ENCODE results near the gene ZNF33B. TPM values are rescaled to one million over a fixed set of nuclear protein-coding genes. Genes with fewer than 3 reads are reported as not detected.

ZNF33B gene
- total RNA-seq, 2 donors from 2014 or later = 27.0 to 82.5 TPM

GRCh38 chr10:42598249-42598873 lies 40.0 kb downstream of the ZNF33B start:
- TF ChIP-seq POLR2A (IDR thresholded peaks at IDR 0.05) (no peak), CTCF (IDR thresholded peaks at IDR 0.05) (no peak)

DNA sequence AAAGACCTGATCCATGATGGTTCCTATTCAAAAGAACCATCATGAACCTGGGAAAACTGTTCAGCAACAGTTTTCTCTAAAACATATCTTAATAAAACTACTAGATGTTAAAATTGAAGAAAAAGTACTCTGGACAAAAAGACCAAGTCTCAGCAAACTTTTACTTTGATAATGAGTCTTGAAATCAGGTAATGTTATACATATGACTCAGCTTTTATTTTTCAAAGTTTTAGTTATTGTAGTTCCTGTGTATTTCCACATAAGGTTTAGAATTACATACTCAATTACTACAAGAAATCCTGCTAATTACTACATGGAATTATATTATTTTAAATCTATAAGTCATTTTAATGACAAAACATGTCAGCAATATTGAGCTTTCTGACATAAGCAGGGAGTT lies 42.2 kb downstream of the ZNF33B start:
- H3K9me3 ChIP-seq = peaks cover 0 to 26% (median 3%) of the 10 kb centered on the region in 3 donors
- intact Hi-C loops (cut with DNase I) = no loop called here
- H3K27ac ChIP-seq = no peak overlapping the region
- no peak for TF ChIP-seq POLR2A (IDR thresholded peaks at IDR 0.05)
- no peak for TF ChIP-seq CTCF (IDR thresholded peaks at IDR 0.05)
- ATAC-seq (no peak), DNase-seq (no peak)
- H3K4me3 ChIP-seq = no peak overlapping the region
- peaks cover 30 to 36% of the 10 kb centered on the region in 2 donors for H3K36me3 ChIP-seq (replicated peaks in 1 of 2; ENCODE audit: insufficient read depth in 1 of 2, low read depth in 2 of 2)
- H3K27me3 ChIP-seq = no peaks in the 10 kb centered on the region
- no peaks in the 10 kb centered on the region for H3K4me1 ChIP-seq

More at GRCh38 chr10:42598249-42598873, 40.0 kb downstream of the ZNF33B start:
- H3K9me3 ChIP-seq = peaks cover 0 to 9% (median 3%) of the 10 kb centered on the region in 3 donors
- H3K27ac ChIP-seq = no peak overlapping the region
- no peaks in the 10 kb centered on the region for H3K27me3 ChIP-seq
- WGBS, 2 donors = 93 to 94% methylated on average over 4 of the region's 4 CpGs
- no peak overlapping the region for H3K4me3 ChIP-seq
- no peak for DNase-seq
- ATAC-seq = no peak
- intact Hi-C loops (cut with DNase I) = no loop called here
- H3K4me1 ChIP-seq = no peaks in the 10 kb centered on the region
- H3K36me3 ChIP-seq (replicated peaks in 1 of 2; ENCODE audit: insufficient read depth in 1 of 2, low read depth in 2 of 2) = peaks cover 13 to 20% of the 10 kb centered on the region in 2 donors

- Histone ChIP-seq H3K36me3 (replicated peaks in 1 of 2; ENCODE audit: insufficient read depth in 1 of 2, low read depth in 2 of 2) (peaks cover 37 to 41% of the 10 kb centered on the region in 2 donors), H3K4me1 (no peaks in the 10 kb centered on the region), H3K9me3 (peaks cover 3 to 26% (median 4%) of the 10 kb centered on the region in 3 donors), H3K4me3 (no peak overlapping the region), H3K27ac (no peak overlapping the region), H3K27me3 (no peaks in the 10 kb centered on the region)
- 70 to 72% methylated on average over 5 of the region's 5 CpGs for WGBS, 2 donors
- ATAC-seq = no peak
- no peak for DNase-seq
- TF ChIP-seq POLR2A (IDR thresholded peaks at IDR 0.05) = no peak
- TF ChIP-seq CTCF (IDR thresholded peaks at IDR 0.05) = no peak
- intact Hi-C loops (cut with DNase I) = no loop called here
These were observed 44.1 kb downstream of the ZNF33B start for GRCh38 chr10:42594246-42594650.

DNA sequence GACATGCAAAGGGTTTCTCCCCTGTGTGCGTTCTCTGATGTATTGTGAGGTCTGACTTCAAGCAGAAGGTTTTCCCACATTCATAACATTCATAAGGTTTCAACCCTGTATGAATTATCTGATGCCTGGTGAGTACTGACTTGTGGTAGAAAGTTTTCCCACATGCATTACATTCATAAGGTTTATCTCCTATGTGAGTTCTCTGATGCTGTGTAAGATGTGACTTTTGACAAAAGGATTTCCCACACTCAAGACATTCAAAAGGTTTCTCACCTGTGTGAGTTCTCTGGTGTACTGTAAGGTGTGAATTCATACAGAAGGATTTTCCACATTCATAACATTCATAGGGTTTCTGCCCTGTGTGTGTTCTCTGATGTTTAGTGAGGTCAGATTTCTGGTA lies 45.1 kb downstream of the ZNF33B start:
- Histone ChIP-seq H3K4me3 (no peak overlapping the region), H3K4me1 (no peaks in the 10 kb centered on the region), H3K9me3 (peaks cover 3 to 26% (median 4%) of the 10 kb centered on the region in 3 donors), H3K36me3 (replicated peaks in 1 of 2; ENCODE audit: insufficient read depth in 1 of 2, low read depth in 2 of 2) (peaks cover 37 to 41% of the 10 kb centered on the region in 2 donors), H3K27me3 (no peaks in the 10 kb centered on the region), H3K27ac (no peak overlapping the region)
- DNase-seq (no peak), ATAC-seq (no peak)
- TF ChIP-seq POLR2A (IDR thresholded peaks at IDR 0.05) = no peak
- no peak for TF ChIP-seq CTCF (IDR thresholded peaks at IDR 0.05)
- intact Hi-C loops (cut with DNase I) = no loop called here
- WGBS, 2 donors = 95 to 100% methylated on average over 1 of the region's 1 CpG

- Histone ChIP-seq H3K27me3 (no peaks in the 10 kb centered on the region), H3K4me3 (no peak overlapping the region), H3K27ac (no peak overlapping the region), H3K9me3 (no peaks in the 10 kb centered on the region), H3K36me3 (replicated peaks in 1 of 2; ENCODE audit: insufficient read depth in 1 of 2, low read depth in 2 of 2) (peaks cover 0 to 6% of the 10 kb centered on the region in 2 donors), H3K4me1 (no peaks in the 10 kb centered on the region)
- ATAC-seq = no peak
- DNase-seq = no peak
- 86 to 93% methylated on average over 4 to 5 of the region's 5 CpGs for WGBS, 2 donors
- TF ChIP-seq CTCF (IDR thresholded peaks at IDR 0.05) (no peak), POLR2A (IDR thresholded peaks at IDR 0.05) (no peak)
- intact Hi-C loops (cut with DNase I) = no loop called here
These were observed 54.5 kb downstream of the ZNF33B start for GRCh38 chr10:42583828-42584227.

Measured in body of pancreas (tissue), 4 donors.